ENCODE results near the gene AGGF1.

DNA sequence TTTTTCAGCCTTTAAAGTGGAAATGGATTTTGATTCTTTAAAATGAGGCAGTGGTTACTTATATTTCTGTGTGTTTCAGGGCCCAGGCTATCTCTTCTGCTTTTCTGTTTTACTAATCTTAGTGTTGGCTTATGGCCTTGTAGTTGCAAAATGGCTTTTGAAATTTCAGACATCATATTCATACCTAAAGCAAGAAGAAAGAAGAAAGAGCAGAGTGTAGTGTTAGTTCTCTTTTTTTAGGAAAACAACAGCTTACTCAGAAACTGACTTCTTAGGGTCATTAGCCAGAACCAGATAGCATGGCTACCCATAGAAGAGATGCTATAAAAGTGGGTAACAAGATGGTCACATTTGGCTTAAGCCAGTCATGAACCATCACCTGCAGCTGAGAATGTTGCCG is 36.0 kb downstream of the AGGF1 start:
- TF ChIP-seq, protein P1, sequence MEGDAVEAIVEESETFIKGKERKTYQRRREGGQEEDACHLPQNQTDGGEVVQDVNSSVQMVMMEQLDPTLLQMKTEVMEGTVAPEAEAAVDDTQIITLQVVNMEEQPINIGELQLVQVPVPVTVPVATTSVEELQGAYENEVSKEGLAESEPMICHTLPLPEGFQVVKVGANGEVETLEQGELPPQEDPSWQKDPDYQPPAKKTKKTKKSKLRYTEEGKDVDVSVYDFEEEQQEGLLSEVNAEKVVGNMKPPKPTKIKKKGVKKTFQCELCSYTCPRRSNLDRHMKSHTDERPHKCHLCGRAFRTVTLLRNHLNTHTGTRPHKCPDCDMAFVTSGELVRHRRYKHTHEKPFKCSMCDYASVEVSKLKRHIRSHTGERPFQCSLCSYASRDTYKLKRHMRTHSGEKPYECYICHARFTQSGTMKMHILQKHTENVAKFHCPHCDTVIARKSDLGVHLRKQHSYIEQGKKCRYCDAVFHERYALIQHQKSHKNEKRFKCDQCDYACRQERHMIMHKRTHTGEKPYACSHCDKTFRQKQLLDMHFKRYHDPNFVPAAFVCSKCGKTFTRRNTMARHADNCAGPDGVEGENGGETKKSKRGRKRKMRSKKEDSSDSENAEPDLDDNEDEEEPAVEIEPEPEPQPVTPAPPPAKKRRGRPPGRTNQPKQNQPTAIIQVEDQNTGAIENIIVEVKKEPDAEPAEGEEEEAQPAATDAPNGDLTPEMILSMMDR (IDR thresholded peaks at IDR 0.05 in 8 of 11, conservative IDR thresholded peaks at IDR 0.05 in 3 of 11) = no peak
- TF ChIP-seq POLR2A (IDR thresholded peaks at IDR 0.05) (no peak), POLR2AphosphoS5 (IDR thresholded peaks at IDR 0.05) (no peak)
